IgD-negative memory B cell (primary cell): Measurements from ENCODE around the gene TMCC2. TPM values are rescaled to one million over a fixed set of nuclear protein-coding genes. Genes with fewer than 3 reads are reported as not detected.
"Not testable (repeated sequence)": the region's sequence is repeated elsewhere in the genome, so short reads cannot be mapped to it uniquely, and the experiment has no call there.

Experiments used
- H3K27ac Mint-ChIP-seq, 3 donors: one replicate each; pipeline ENCODE4 v1.8.0; 2020 to 2022; ENCODE audit warnings: mild to moderate bottlenecking in 3 of 3, mixed read lengths in 3 of 3, moderate library complexity in 1 of 3
- H3K27me3 Mint-ChIP-seq: one replicate; pipeline ENCODE4 v1.8.0; 2021; ENCODE audit warnings: mixed read lengths
- H3K36me3 Mint-ChIP-seq: one replicate; pipeline ENCODE4 v1.8.0; 2020; ENCODE audit warnings: mild to moderate bottlenecking, mixed read lengths
- H3K4me1 Mint-ChIP-seq, 3 donors: one replicate each; pipeline ENCODE4 v1.8.0; 2020 to 2022; ENCODE audit warnings: mixed read lengths in 3 of 3, mild to moderate bottlenecking in 1 of 3
- H3K4me3 Mint-ChIP-seq, 4 donors: one replicate each; pipeline ENCODE4 v1.8.0; 2020 to 2022; ENCODE audit warnings: mild to moderate bottlenecking in 4 of 4, mixed read lengths in 4 of 4, moderate library complexity in 3 of 4
- H3K9me3 Mint-ChIP-seq, 3 donors: one replicate each; pipeline ENCODE4 v1.8.0; 2020 to 2021; ENCODE audit warnings: mixed read lengths in 3 of 3, mild to moderate bottlenecking in 1 of 3
- polyA plus RNA-seq: library from polyadenylated mRNA; unstranded; fragments of 300-500 nt; fragmentation: Illumina TruSeq; gene quantifications from one replicate; pipeline ENCODE4 v1.2.3, GENCODE V29; 2021

Gene TMCC2
- polyA plus RNA-seq, 1 donor from 2014 or later: 0.11 TPM

DNA sequence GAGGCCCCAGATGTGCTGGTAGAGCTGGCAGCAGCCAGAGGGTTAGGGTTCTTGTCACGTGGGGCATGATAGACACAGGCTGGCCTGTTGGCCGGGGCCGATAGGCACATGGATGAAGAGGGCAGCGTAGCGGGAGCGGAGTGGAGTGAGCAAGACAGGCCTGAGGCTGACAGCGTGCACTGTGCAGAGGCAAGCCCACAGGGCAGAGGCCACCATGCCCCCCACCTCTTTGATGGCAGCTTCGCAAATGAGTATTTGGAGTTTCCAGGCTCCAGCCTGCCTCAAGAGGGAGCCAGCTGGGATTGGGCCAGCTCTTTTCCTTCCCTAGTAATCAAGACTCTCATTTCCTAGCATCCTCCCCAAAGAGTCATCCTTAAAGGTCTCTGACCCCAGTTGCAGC, 43.5 kb downstream of the TMCC2 start:
- Mint-ChIP-seq H3K4me3 (no peak overlapping the region), H3K4me1 (peaks cover 17 to 21% (median 20%) of the 10 kb centered on the region in 3 donors), H3K36me3 (no peaks in the 10 kb centered on the region), H3K27me3 (no peaks in the 10 kb centered on the region), H3K9me3 (no peaks in the 10 kb centered on the region), H3K27ac (no peak overlapping the region)

DNA sequence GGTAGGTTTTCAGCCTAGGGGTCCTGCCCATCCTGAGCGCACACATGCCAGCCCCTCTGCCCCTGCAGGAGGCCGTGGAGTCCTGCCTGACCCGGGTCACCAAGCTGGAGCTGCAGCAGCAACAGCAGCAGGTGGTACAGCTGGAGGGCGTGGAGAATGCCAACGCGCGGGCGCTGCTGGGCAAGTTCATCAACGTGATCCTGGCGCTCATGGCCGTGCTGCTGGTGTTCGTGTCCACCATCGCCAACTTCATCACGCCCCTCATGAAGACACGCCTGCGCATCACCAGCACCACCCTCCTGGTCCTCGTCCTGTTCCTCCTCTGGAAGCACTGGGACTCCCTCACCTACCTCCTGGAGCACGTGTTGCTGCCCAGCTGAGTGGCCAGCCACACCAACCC, 44.0 kb downstream of the TMCC2 start:
- Mint-ChIP-seq H3K4me3 (no peak overlapping the region), H3K27me3 (no peaks in the 10 kb centered on the region), H3K9me3 (no peaks in the 10 kb centered on the region), H3K4me1 (peaks cover 19 to 22% (median 21%) of the 10 kb centered on the region in 3 donors), H3K36me3 (peaks cover under 1% of the 10 kb centered on the region), H3K27ac (no peak overlapping the region)

DNA sequence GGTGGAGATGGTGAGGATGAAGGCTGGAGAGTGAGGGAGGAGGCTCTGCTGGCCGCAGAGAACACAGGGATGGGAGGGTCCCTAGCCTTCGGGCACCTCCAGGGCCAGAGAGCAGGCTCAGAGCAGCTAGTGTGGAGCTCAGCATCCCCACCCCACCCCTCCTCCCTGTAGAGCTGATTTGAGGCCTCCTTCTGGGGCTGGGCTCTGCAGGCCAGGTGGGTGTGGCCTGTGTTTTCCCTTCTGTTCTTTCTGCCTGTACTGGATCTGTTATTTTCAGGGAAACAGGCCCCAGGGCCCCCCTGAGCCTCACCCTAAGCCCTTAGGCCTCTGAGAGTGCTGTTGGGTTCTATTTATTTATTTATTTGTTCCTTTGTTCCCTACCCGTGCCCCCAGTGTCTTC, 44.8 kb downstream of the TMCC2 start:
- H3K27me3 Mint-ChIP-seq: no peaks in the 10 kb centered on the region
- no peak overlapping the region for H3K4me3 Mint-ChIP-seq
- no peak overlapping the region for H3K27ac Mint-ChIP-seq
- H3K4me1 Mint-ChIP-seq: peaks cover 21 to 26% (median 24%) of the 10 kb centered on the region in 3 donors
- no peaks in the 10 kb centered on the region for H3K9me3 Mint-ChIP-seq
- peaks cover 2% of the 10 kb centered on the region for H3K36me3 Mint-ChIP-seq

DNA sequence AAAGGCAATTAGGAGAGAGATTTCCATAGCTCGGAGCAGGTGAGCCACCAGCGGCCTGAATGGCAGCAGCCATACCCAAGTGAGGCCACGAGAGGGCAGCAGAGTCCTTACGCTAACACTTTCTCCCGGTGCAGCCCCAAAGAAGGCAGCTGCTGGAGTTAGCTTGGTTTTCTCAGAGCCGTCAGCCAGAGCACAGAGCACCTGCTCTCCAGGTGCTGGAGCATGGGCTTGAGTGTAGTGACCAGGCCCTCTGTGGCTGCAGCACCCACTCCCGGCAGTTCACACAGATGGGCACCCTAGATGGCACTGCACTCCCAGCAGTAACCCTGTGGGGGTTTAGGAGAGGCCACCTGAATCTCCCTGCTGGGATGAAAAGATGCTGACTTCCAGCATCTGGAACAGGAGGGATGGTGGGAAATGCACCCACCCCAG, 45.8 kb downstream of the TMCC2 start:
- Mint-ChIP-seq H3K27me3 (no peaks in the 10 kb centered on the region), H3K27ac (peak overlapping the region in 2 of 3 donors; percentile 13 to 58), H3K4me1 (peaks cover 25 to 34% (median 31%) of the 10 kb centered on the region in 3 donors), H3K36me3 (peaks cover 2% of the 10 kb centered on the region), H3K4me3 (peak overlapping the region in 3 of 4 donors; percentile 56 to 88 (median 75)), H3K9me3 (no peaks in the 10 kb centered on the region)

DNA sequence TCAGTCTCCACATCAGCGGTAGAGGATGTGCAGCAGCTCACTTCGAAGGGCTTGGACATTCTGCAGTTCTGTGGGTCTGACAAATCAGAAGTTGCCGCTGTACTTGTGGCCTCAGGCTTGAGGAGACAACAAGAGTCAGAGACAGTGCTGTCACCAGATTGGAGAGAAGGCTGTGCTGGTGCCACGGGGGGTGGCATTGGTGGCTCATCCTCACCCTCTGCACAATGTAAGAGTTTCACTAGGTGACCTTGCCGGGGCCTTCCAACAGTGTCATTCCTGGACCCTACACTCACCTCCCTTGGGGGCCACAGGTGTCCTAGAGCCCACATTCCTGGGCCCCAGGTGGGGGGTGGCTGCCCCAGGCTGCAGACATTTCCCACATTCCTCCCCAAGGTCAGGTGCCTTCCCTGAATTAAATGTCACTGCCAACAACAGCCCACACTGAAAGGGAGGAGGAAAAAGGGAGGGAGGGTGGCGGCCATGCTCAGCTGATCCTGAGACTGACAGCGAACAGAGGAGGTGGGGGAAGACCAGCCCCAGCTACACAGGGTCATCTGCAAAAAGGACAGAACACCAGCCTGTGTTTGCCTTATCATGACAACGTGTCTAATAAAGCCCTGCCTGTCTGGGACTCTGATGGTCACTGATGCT, 46.4 kb downstream of the TMCC2 start:
- peaks cover 28 to 38% (median 35%) of the 10 kb centered on the region in 3 donors for H3K4me1 Mint-ChIP-seq
- peak overlapping the region in 3 of 4 donors; percentile 56 to 88 (median 75) for H3K4me3 Mint-ChIP-seq
- no peak overlapping the region for H3K27ac Mint-ChIP-seq
- no peaks in the 10 kb centered on the region for H3K27me3 Mint-ChIP-seq
- peaks cover 2% of the 10 kb centered on the region for H3K36me3 Mint-ChIP-seq
- H3K9me3 Mint-ChIP-seq: no peaks in the 10 kb centered on the region

DNA sequence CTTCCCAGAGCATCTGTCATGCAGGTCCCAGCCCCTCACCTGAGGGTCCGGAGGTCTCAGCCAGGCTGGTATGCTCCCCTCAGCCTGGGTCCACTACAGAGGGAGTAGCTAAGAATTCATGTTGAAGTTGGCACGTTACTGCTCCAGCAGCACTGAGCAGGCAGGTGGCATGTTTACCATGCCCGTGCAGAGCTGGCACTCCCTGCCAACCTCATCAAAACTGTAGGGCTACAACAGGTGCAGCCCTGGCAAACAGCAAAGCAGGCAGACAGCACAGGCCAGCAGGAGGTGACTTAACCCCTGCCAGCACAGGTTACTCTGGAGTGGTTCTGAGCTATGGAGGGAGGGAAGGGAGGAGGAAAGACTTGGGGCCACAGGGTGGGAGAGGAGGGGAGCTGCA, 47.4 kb downstream of the TMCC2 start:
- Mint-ChIP-seq H3K36me3 (peaks cover 2% of the 10 kb centered on the region), H3K27me3 (peaks cover 1% of the 10 kb centered on the region), H3K4me3 (peak overlapping the region in 2 of 4 donors; percentile 64 to 90), H3K9me3 (no peaks in the 10 kb centered on the region), H3K27ac (peak overlapping the region in 1 of 3 donors; percentile 2), H3K4me1 (peaks cover 37 to 48% (median 44%) of the 10 kb centered on the region in 3 donors)

DNA sequence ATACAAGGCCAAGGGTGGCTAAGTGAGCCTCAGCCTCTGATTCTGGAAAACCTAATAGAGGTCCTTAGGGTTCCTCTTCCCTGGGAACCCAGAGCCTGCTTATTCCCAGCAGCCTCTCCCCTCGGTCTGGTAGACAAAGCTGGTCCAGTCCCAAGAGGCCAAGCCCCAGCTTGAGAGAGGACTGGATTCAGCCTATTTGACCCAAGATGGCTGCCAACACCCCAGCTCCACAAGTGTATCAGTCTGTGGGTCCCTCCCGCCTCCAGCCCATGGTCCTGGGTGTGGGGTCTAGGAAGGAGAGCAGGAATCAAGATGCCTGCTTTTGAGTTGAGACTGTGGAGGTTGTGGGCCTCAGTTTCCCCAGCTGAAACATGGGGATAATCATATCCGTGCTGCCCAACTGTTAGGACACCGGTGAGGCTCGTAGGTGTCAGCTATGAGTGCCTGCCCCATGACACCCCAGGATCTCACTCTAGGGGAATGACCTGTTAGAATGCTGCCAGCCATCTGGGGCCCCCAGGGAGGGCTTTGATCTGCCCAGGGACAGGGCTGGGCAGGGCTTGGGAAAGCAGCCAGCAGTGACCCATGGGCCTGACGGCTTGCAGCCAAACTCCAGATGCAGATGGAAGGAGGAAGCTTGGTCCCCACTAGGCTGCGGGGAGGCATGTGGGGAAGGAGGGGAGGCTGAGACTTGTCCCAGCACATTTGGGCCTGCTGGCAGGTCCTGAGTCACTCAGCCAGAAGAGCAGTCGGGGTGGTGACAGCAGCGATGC, 48.4 kb downstream of the TMCC2 start:
- no peaks in the 10 kb centered on the region for H3K9me3 Mint-ChIP-seq
- peaks cover 41 to 54% (median 52%) of the 10 kb centered on the region in 3 donors for H3K4me1 Mint-ChIP-seq
- H3K4me3 Mint-ChIP-seq: peak overlapping the region in 1 of 4 donors; percentile 63
- H3K36me3 Mint-ChIP-seq: peaks cover 2% of the 10 kb centered on the region
- no peak overlapping the region for H3K27ac Mint-ChIP-seq
- peaks cover 5% of the 10 kb centered on the region for H3K27me3 Mint-ChIP-seq

DNA sequence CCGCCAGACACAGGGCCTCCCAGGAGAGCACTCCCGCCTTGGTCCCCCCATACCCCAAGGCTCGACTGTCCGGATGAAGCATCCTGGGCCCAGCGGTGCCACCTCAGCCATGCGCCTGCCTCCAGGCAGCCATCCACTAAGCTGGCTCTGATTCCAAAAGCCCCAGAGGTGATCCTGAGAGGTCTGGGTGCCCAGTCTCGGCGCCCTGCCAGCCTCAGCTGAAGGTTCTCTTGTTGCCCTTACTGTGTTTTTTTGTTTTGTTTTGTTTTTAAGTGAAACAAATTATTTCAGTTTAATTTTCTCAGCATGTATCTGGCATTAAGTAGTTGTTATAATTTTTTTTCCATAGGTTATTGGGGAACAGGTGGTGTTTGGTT, 48.9 kb downstream of the TMCC2 start:
- Mint-ChIP-seq H3K9me3 (no peaks in the 10 kb centered on the region), H3K4me1 (peaks cover 41 to 55% (median 52%) of the 10 kb centered on the region in 3 donors), H3K27me3 (peaks cover 5% of the 10 kb centered on the region), H3K27ac (peak overlapping the region in 1 of 3 donors; percentile 41), H3K4me3 (peak overlapping the region in 2 of 4 donors; percentile 36 to 79), H3K36me3 (peaks cover 2% of the 10 kb centered on the region)

DNA sequence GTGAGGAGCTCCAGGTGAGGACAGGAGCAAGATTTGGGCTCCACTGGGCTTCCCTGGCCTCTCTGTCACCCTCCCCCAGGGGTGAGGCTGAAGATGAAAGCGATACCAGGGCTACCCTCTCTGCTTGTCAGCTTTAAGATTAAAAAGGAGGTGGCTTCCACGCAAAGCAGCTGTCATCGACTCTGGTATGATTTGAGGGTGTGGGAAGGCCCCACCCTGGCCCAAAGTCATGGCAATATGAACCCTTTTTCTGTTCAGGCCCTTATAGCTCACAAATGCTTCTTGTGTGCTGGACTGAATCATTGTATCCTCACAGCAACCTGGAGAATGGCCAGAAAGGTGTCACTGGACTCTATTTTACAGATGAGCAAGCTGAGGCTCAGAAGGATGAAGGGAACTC, 52.2 kb downstream of the TMCC2 start:
- Mint-ChIP-seq H3K4me1 (peaks cover 31 to 67% (median 66%) of the 10 kb centered on the region in 3 donors), H3K27me3 (peaks cover 7% of the 10 kb centered on the region), H3K4me3 (peak overlapping the region; percentile 39 to 93 (median 84)), H3K9me3 (no peaks in the 10 kb centered on the region), H3K27ac (peak overlapping the region; percentile 84 to 98 (median 93)), H3K36me3 (peaks cover 2% of the 10 kb centered on the region)

DNA sequence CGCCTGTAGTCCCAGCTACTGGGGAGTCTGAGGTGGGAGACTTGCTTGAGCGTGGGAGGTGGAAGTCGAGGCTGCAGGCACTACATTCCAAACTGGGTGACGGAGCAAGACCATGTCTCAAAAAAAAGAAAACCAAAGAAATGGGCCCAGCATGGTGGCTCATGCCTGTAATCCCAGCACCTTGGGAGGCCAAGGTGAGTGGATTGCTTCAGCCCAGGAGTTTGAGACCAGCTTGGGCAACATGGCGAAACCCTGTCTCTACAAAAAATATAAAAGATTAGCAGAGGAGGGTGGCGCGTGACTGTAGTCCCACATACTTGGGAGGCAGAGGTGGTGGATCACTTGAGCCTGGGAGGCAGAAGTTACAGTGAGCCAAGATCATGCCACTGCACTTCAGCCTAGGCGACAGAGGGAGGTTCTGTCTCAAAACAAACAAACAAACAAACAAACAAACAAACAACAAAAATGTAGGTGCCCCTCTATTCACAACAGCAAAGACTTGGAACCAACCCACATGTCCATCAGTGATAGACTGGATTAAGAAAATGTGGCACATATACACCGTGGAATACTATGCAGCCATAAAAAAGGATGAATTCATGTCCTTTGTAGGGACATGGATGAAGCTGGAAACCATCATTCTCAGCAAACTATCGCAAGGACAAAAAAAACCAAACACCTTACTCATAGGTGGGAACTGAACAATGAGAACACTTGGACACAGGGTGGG, 53.1 kb downstream of the TMCC2 start:
- H3K4me1 Mint-ChIP-seq: peaks cover 35 to 68% (median 67%) of the 10 kb centered on the region in 3 donors
- H3K9me3 Mint-ChIP-seq: not testable (repeated sequence)

DNA sequence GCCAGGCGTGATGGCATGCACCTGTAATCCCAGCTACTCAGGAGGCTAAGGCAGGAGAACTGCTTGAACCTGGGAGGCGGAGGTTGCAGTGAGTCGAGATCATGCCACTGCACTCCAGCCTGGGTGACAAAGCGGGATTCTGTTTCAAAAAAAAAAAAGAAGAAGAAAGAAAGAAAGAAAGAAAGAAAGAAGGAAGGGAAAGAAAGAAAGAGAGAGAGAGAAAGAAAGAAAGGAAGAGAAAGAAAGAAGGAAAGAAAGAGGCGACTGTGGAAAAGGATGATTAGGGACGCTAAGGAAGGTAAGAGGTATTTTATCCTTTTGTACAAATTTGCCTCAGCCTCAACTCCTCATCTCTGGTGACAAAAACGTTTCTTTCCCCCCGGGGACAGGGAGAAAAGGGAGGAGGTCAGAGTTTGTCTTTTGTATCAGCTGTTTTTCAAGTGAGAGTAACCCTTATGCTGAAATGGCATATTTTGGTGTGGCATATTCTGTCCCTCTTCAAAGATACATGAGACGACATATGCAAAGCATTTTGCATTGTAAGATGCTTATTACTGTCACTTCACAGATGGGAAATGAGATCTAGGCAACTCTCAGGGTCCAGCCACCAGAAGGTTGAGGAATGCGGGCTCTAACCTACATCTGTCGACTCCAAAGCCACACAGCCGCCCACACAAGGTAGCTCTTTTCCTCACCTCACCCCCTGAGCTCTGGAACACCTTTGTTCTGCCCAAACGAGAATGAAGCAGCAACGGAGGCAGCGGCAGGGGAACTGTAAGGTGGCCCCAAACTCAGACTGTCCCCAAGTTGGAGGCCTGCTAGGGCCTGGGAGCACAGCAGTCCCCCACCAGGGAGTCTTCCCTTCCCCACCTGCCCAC, 55.8 kb downstream of the TMCC2 start:
- Mint-ChIP-seq H3K27ac (peak overlapping the region; percentile 67 to 95 (median 75)), H3K4me3 (peak overlapping the region; percentile 52 to 86 (median 71)), H3K4me1 (peaks cover 43 to 83% (median 76%) of the 10 kb centered on the region in 3 donors), H3K36me3 (no peaks in the 10 kb centered on the region), H3K27me3 (peaks cover 7% of the 10 kb centered on the region), H3K9me3 (no peaks in the 10 kb centered on the region)

More for the DNA sequence above, 53.1 kb downstream of the TMCC2 start:
- peak overlapping the region; percentile 84 to 98 (median 93) for H3K27ac Mint-ChIP-seq
- H3K27me3 Mint-ChIP-seq, H3K36me3 Mint-ChIP-seq: not testable (repeated sequence)
- peak overlapping the region; percentile 34 to 93 (median 84) for H3K4me3 Mint-ChIP-seq

DNA sequence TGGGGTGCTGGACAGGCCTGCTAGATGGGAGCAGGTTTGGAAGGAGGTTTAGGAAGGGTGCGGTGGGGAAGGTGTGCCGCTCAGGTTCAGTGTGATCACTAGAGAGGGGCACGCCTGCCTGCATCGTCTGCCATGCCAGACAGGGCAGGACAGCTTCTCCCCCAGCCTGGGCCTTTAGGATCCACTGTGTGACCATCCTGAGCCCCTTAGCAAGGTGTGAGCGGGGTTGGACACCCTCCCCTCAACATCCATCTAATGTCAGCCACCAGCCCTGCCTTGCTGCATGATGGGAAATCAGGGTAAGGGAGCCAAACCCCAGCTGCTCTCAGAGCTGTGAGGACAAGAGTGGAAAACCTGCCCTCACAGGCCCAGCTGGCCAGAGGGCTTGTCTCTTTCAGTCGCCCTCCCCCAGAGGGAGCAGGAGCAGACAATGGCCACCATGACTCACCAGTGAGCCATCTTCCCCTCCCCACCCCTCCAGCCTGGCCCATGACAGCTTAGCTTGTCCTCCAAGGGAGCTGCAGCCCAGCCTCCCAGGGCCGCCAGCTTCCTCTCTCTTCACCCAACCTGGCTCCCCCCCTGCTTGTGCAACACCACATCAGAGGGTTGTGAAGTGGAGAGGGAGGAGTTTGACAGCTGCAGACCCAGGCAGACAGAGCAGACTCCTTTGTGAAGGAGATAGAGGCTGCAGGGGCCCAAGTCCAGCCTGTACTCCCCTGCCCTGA, 56.8 kb downstream of the TMCC2 start:
- H3K9me3 Mint-ChIP-seq: no peaks in the 10 kb centered on the region
- peaks cover 7% of the 10 kb centered on the region for H3K27me3 Mint-ChIP-seq
- peak overlapping the region; percentile 71 to 99 (median 98) for H3K27ac Mint-ChIP-seq
- no peaks in the 10 kb centered on the region for H3K36me3 Mint-ChIP-seq
- H3K4me1 Mint-ChIP-seq: peaks cover 36 to 78% (median 68%) of the 10 kb centered on the region in 3 donors
- H3K4me3 Mint-ChIP-seq: peak overlapping the region; percentile 30 to 93 (median 82)

DNA sequence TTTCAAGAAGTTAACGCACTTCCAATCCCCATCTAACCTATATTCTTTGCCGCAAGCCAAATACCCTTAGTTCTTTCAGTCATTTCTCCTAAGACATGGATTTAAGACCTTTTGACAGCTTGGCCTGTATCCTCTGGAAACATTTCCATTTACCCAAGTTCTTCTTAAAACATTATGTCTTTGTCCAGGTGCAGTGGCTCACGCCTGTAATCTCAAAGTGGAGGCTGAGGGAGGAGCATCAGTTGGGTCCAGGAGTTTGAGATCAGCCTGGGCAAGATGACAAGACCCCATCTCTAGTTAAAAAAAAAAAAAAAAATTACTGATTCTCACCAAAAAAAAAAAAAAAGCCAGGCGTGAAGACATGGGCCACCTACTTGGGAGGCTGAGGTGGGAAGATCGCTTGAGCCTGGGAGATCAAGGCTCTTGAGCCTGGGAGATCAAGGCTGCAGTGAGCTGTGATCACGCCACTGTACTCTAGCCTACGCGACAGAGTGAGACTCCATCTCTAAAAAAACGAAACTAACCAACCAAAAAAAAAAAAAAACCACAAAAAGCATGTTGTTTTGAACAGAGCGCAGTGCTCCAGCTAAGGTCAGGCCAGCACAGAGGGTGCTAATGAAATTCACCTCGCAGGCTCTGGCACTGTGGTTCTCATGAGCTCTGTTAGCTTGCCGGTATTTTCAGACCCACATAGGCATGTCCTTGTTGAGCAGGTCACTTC, 57.8 kb downstream of the TMCC2 start:
- Mint-ChIP-seq H3K9me3 (no peaks in the 10 kb centered on the region), H3K27me3 (peaks cover 2% of the 10 kb centered on the region), H3K27ac (peak overlapping the region; percentile 71 to 99 (median 98)), H3K4me3 (peak overlapping the region; percentile 30 to 93 (median 82)), H3K36me3 (no peaks in the 10 kb centered on the region), H3K4me1 (peaks cover 26 to 73% (median 60%) of the 10 kb centered on the region in 3 donors)
